ENCODE results near the gene CCNB1IP1. TPM values are rescaled to one million over a fixed set of nuclear protein-coding genes. Genes with fewer than 3 reads are reported as not detected.
A peak's percentile ranks its signal among the peaks of the same experiment; 100 is the strongest.
"Not testable (repeated sequence)": the region's sequence is repeated elsewhere in the genome, so short reads cannot be mapped to it uniquely, and the experiment has no call there.

CCNB1IP1 gene
- total RNA-seq, 2 experiments from 2014 or later, result 39.0 to 39.5 TPM

- Mint-ChIP-seq H3K36me3 (peaks cover 37% of the 10 kb centered on the region), H3K27me3 (no peaks in the 10 kb centered on the region), H3K9me3 (ENCODE audit: low read depth) (no peaks in the 10 kb centered on the region), H3K4me1 (peaks cover 48% of the 10 kb centered on the region), H3K27ac (peak overlapping the region; percentile 33), H3K4me3 (peak overlapping the region; percentile 1)
- ATAC-seq (peak; percentile 45), DNase-seq (no peak)
- CTCF ChIA-PET, result interaction anchor here (0.6 to 6.0 kb wide), 27 partner anchors 10 to 370 kb away, joined by 3 to 89 read pairs (median 5); partner anchors contain the start of genes ANG and PARP2
Observed at GRCh38 chr14:20327005-20327869, 5.8 kb downstream of the CCNB1IP1 start.

- Mint-ChIP-seq H3K36me3 (peaks cover 52% of the 10 kb centered on the region), H3K4me1 (no peaks in the 10 kb centered on the region), H3K27me3 (no peaks in the 10 kb centered on the region), H3K27ac (no peak overlapping the region), H3K9me3 (ENCODE audit: low read depth) (no peaks in the 10 kb centered on the region), H3K4me3 (no peak overlapping the region)
- DNase-seq (no peak), ATAC-seq (no peak)
- CTCF ChIA-PET, result interaction anchor here (0.9 to 1.5 kb wide), 2 partner anchors 10 to 292 kb away, joined by 3 to 8 read pairs; no protein-coding TSS in a partner anchor
Observed at GRCh38 chr14:20317720-20318119, 15.4 kb downstream of the CCNB1IP1 start.

GRCh38 chr14:20314026-20314425, 19.1 kb downstream of the CCNB1IP1 start:
- H3K36me3 Mint-ChIP-seq, result peaks cover 42% of the 10 kb centered on the region
- no peak overlapping the region for H3K27ac Mint-ChIP-seq
- no peaks in the 10 kb centered on the region for H3K27me3 Mint-ChIP-seq
- no peak for DNase-seq
- H3K9me3 Mint-ChIP-seq (ENCODE audit: low read depth), result no peaks in the 10 kb centered on the region
- no peaks in the 10 kb centered on the region for H3K4me1 Mint-ChIP-seq
- H3K4me3 Mint-ChIP-seq, result no peak overlapping the region
- CTCF ChIA-PET, result no interaction called here
- ATAC-seq, result no peak

GRCh38 chr14:20306079-20306423, 27.0 kb downstream of the CCNB1IP1 start:
- H3K27me3 Mint-ChIP-seq, result no peaks in the 10 kb centered on the region
- DNase-seq (no peak), ATAC-seq (no peak)
- no peaks in the 10 kb centered on the region for H3K9me3 Mint-ChIP-seq (ENCODE audit: low read depth)
- H3K4me1 Mint-ChIP-seq, result peaks cover 32% of the 10 kb centered on the region
- peaks cover 10% of the 10 kb centered on the region for H3K36me3 Mint-ChIP-seq
- CTCF ChIA-PET, result interaction anchor here (1.0 to 1.7 kb wide), 4 partner anchors 10 to 37 kb away, joined by 3 to 4 read pairs (median 3); partner anchors contain the start of gene PARP2
- peak overlapping the region; percentile 76 for H3K27ac Mint-ChIP-seq
- H3K4me3 Mint-ChIP-seq, result peak overlapping the region; percentile 82

- Mint-ChIP-seq H3K9me3 (ENCODE audit: low read depth) (no peaks in the 10 kb centered on the region), H3K4me1 (peaks cover 32% of the 10 kb centered on the region), H3K4me3 (peak within 1 kb of the TSS; percentile 82), H3K27ac (peak within 1 kb of the TSS; percentile 76), H3K36me3 (peaks cover 13% of the 10 kb centered on the region), H3K27me3 (no peaks in the 10 kb centered on the region)
- DNase-seq (peak; percentile 92), ATAC-seq (peak; percentile 95)
- CTCF ChIA-PET, result interaction anchor here (1.0 to 1.3 kb wide), 3 partner anchors 11 to 36 kb away, joined by 3 to 4 read pairs (median 3); no protein-coding TSS in a partner anchor
Observed at GRCh38 chr14:20305265-20306078, 27.6 kb downstream of the CCNB1IP1 start, which contains the start of gene TTC5. TSS of gene TTC5 (minus strand) at chr14:20305951. CDS start at chr14:20305937, 14 bp downstream.

GRCh38 chr14:20302042-20302755, 30.9 kb downstream of the CCNB1IP1 start:
- Mint-ChIP-seq H3K4me1 (peaks cover 32% of the 10 kb centered on the region), H3K4me3 (no peak overlapping the region), H3K9me3 (ENCODE audit: low read depth) (no peaks in the 10 kb centered on the region), H3K27ac (no peak overlapping the region), H3K27me3 (no peaks in the 10 kb centered on the region), H3K36me3 (peaks cover 21% of the 10 kb centered on the region)
- DNase-seq (no peak), ATAC-seq (no peak)
- CTCF ChIA-PET, result no interaction called here

GRCh38 chr14:20295067-20295466, 38.0 kb downstream of the CCNB1IP1 start:
- Mint-ChIP-seq H3K9me3 (ENCODE audit: low read depth) (no peaks in the 10 kb centered on the region), H3K4me3 (no peak overlapping the region), H3K27me3 (no peaks in the 10 kb centered on the region), H3K4me1 (peaks cover 8% of the 10 kb centered on the region), H3K27ac (no peak overlapping the region), H3K36me3 (peaks cover 40% of the 10 kb centered on the region)
- CTCF ChIA-PET, result no interaction called here
- no peak for ATAC-seq
- no peak for DNase-seq

- no peak for ATAC-seq
- Mint-ChIP-seq H3K4me3 (no peak overlapping the region), H3K36me3 (peaks cover 43% of the 10 kb centered on the region), H3K27ac (no peak overlapping the region), H3K9me3 (ENCODE audit: low read depth) (no peaks in the 10 kb centered on the region), H3K27me3 (no peaks in the 10 kb centered on the region), H3K4me1 (peaks cover 8% of the 10 kb centered on the region)
- CTCF ChIA-PET, result no interaction called here
- no peak for DNase-seq
Observed at GRCh38 chr14:20294636-20295035, 38.4 kb downstream of the CCNB1IP1 start.

- Mint-ChIP-seq H3K4me1 (peaks cover 12% of the 10 kb centered on the region), H3K36me3 (peaks cover 64% of the 10 kb centered on the region)
- H3K27ac Mint-ChIP-seq; CTCF ChIA-PET; H3K9me3 Mint-ChIP-seq (ENCODE audit: low read depth); DNase-seq; ATAC-seq; H3K4me3 Mint-ChIP-seq; H3K27me3 Mint-ChIP-seq: not testable (repeated sequence)
Observed at GRCh38 chr14:20281998-20282397, 51.1 kb downstream of the CCNB1IP1 start.

GRCh38 chr14:20280265-20280664, 52.8 kb downstream of the CCNB1IP1 start:
- DNase-seq, result not testable (repeated sequence)

GRCh38 chr14:20278414-20278813, 54.7 kb downstream of the CCNB1IP1 start:
- CTCF ChIA-PET, result no interaction called here
- ATAC-seq, result no peak
- no peak overlapping the region for H3K27ac Mint-ChIP-seq
- no peaks in the 10 kb centered on the region for H3K27me3 Mint-ChIP-seq
- peaks cover 59% of the 10 kb centered on the region for H3K36me3 Mint-ChIP-seq
- peaks cover 12% of the 10 kb centered on the region for H3K4me1 Mint-ChIP-seq
- no peak for DNase-seq
- H3K4me3 Mint-ChIP-seq, result no peak overlapping the region
- H3K9me3 Mint-ChIP-seq (ENCODE audit: low read depth), result peaks cover 13% of the 10 kb centered on the region

More at GRCh38 chr14:20280265-20280664, 52.8 kb downstream of the CCNB1IP1 start:
- peaks cover 12% of the 10 kb centered on the region for H3K4me1 Mint-ChIP-seq
- peaks cover 59% of the 10 kb centered on the region for H3K36me3 Mint-ChIP-seq
- H3K4me3 Mint-ChIP-seq; CTCF ChIA-PET; H3K27me3 Mint-ChIP-seq; ATAC-seq; H3K9me3 Mint-ChIP-seq (ENCODE audit: low read depth): not testable (repeated sequence)
- H3K27ac Mint-ChIP-seq, result peak overlapping the region; percentile 0

- H3K4me1 Mint-ChIP-seq, result peaks cover 12% of the 10 kb centered on the region
- no peak overlapping the region for H3K27ac Mint-ChIP-seq
- H3K27me3 Mint-ChIP-seq, result no peaks in the 10 kb centered on the region
- DNase-seq, result no peak
- CTCF ChIA-PET, result no interaction called here
- H3K4me3 Mint-ChIP-seq, result no peak overlapping the region
- peaks cover 51% of the 10 kb centered on the region for H3K36me3 Mint-ChIP-seq
- peaks cover 15% of the 10 kb centered on the region for H3K9me3 Mint-ChIP-seq (ENCODE audit: low read depth)
- ATAC-seq, result no peak
Observed at GRCh38 chr14:20277409-20277808, 55.7 kb downstream of the CCNB1IP1 start.

GRCh38 chr14:20274062-20274461, 59.0 kb downstream of the CCNB1IP1 start:
- Mint-ChIP-seq H3K4me1 (peaks cover 6% of the 10 kb centered on the region), H3K27me3 (no peaks in the 10 kb centered on the region), H3K27ac (no peak overlapping the region), H3K4me3 (no peak overlapping the region), H3K36me3 (peaks cover 35% of the 10 kb centered on the region), H3K9me3 (ENCODE audit: low read depth) (peaks cover 21% of the 10 kb centered on the region)
- DNase-seq (no peak), ATAC-seq (no peak)
- CTCF ChIA-PET, result no interaction called here

Data from activated CD8-positive, alpha-beta memory T cell treated with anti-CD3 and anti-CD28 coated beads, Interleukin-2, amount 10 ng/mL, durations not matched to agents 7 days and 5 days (primary cell).